ENCODE results near the gene ADAMTS2. TPM values are rescaled to one million over a fixed set of nuclear protein-coding genes. Genes with fewer than 3 reads are reported as not detected.

ADAMTS2 gene
- total and polyA plus RNA-seq, 11 donors = 1.1 to 23.0 (median 5.5) TPM

GRCh38 chr5:179125789-179126505 is 219.3 kb downstream of the ADAMTS2 start:
- no peak overlapping the region for H3K27ac ChIP-seq
- H3K27me3 ChIP-seq = peaks cover 0 to 3% (median 0%) of the 10 kb centered on the region in 9 donors
- H3K36me3 ChIP-seq = peaks cover 0 to 9% (median 0%) of the 10 kb centered on the region in 9 donors
- TF ChIP-seq CTCF (IDR thresholded peaks at IDR 0.05) = no peak
- no peak for TF ChIP-seq POLR2A (IDR thresholded peaks at IDR 0.05)
- DNase-seq (no peak), ATAC-seq (no peak)
- intact Hi-C loops (cut with DNase I) = no loop called here
- peaks cover 0 to 10% (median 0%) of the 10 kb centered on the region in 12 donors for H3K9me3 ChIP-seq
- H3K4me1 ChIP-seq = no peaks in the 10 kb centered on the region
- WGBS, 4 donors = 78 to 92% (median 91%) methylated on average over 14 to 25 of the region's 25 CpGs
- H3K4me3 ChIP-seq = no peak overlapping the region

DNA sequence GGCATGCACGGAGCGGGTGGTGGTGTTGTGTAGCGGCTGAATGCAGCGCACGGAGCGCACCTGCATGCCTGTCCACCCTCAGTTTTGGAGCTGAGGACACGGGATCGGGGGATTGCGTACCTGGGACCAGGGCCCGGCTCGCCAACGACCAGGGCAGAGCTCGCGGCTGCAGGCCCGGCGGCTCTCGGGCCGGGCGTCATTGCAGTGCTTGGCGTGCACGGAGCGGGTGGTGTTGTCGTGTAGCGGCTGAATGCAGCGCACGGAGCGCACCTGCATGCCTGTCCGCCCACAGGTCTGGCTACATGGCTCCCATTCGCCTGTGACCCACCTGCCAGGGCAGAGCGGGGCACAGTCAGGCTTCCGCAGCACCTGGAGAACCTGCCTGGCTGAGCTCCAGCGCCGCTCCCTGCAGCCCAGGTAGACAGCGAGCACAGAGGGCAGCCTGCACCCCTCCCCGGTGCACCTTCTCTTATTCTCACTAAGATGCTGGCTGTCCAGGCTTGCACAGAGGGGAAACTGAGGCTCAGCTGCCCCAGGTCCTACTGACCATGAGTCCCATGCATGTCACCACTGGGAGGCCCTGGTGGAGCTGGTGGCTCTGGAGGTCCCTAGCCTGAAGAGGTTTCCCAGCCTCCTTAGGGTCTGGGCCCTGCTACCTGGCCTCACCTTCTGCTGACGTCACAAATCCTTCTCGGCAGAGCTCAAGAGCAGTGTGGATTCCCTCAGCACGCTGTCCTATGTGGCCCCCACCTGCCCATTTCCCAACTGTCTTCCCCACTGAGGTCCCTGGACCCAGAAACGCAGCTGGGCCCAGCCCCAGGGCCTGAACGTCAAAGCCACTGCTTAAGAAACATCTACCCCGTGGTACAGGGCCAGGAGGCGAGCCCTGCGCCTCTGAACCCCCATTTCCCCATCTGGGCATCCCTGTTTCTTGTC is 220.1 kb downstream of the ADAMTS2 start:
- Histone ChIP-seq H3K4me1 (no peaks in the 10 kb centered on the region), H3K36me3 (peaks cover 0 to 9% (median 0%) of the 10 kb centered on the region in 9 donors), H3K27me3 (peaks cover 0 to 3% (median 0%) of the 10 kb centered on the region in 9 donors), H3K27ac (no peak overlapping the region), H3K9me3 (peaks cover 0 to 11% (median 0%) of the 10 kb centered on the region in 12 donors), H3K4me3 (no peak overlapping the region)
- intact Hi-C loops (cut with DNase I) = no loop called here
- DNase-seq (no peak), ATAC-seq (no peak)
- 89 to 94% (median 93%) methylated on average over 39 to 43 of the region's 43 CpGs for WGBS, 4 donors
- no peak for TF ChIP-seq CTCF (IDR thresholded peaks at IDR 0.05)
- no peak for TF ChIP-seq POLR2A (IDR thresholded peaks at IDR 0.05)

DNA sequence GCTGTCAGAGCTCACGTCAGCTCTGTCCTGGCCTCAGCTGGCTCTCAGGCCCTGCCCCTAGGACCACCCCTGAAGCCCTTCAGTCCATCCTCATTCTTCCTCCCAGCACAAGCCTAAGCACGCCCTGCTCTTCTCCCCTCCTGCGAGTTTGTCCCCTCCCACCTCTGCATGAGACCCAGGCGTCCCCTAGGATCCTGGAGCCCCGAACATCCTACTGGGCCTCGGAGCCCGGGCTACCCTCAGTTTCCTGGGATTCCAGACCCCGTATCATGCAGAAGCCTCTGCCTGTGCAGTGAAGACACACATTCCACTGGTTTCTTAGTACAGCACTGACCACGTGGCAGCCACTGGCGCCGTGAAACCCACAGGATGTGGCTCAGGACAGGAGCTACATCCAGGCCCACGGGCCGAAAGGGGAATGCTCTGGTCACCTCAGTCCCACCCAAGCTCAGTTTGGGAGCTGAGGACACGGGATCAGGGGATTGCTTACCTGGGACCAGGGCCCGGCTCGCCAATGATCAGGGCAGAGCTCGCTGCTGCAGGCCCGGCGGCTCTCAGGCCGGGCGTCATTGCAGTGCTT is 220.9 kb downstream of the ADAMTS2 start:
- no peak overlapping the region for H3K4me3 ChIP-seq
- TF ChIP-seq POLR2A (IDR thresholded peaks at IDR 0.05) (no peak), CTCF (IDR thresholded peaks at IDR 0.05) (no peak)
- H3K9me3 ChIP-seq = peaks cover 0 to 11% (median 0%) of the 10 kb centered on the region in 12 donors
- H3K4me1 ChIP-seq = no peaks in the 10 kb centered on the region
- intact Hi-C loops (cut with DNase I) = no loop called here
- WGBS, 4 donors = 89 to 92% (median 90%) methylated on average over 18 to 21 of the region's 21 CpGs
- peaks cover 0 to 3% (median 0%) of the 10 kb centered on the region in 9 donors for H3K27me3 ChIP-seq
- H3K27ac ChIP-seq = no peak overlapping the region
- DNase-seq (no peak), ATAC-seq (no peak)
- peaks cover 0 to 5% (median 0%) of the 10 kb centered on the region in 9 donors for H3K36me3 ChIP-seq
